AG04450 (cell line): Measurements from ENCODE around the gene ASB13. TPM values are rescaled to one million over a fixed set of nuclear protein-coding genes. Genes with fewer than 3 reads are reported as not detected.
A peak's percentile ranks its signal among the peaks of the same experiment; 100 is the strongest.

Source experiments
- CTCF ChIA-PET: fragments of 300-600, 350-600 bp; formaldehyde crosslinking; extraction: SDS; loops from one replicate; lab custom pipeline; 2022; ENCODE audit warnings: antibody characterized with exemption, inconsistent platforms; lab: Charles Lee
- POLR2A ChIA-PET: fragments of 350-600 bp; formaldehyde crosslinking; extraction: SDS; loops from one replicate; lab custom pipeline; 2021; ENCODE audit warnings: antibody characterized with exemption, inconsistent platforms; lab: Yijun Ruan, JAX
- DNase-seq: peaks from one replicate; pipeline ENCODE4 v3.0.0-alpha.2; 2011; ENCODE audit warnings: low read depth, low spot score
- H3K27ac ChIP-seq: one replicate; pipeline ENCODE4 v1.5.1; 2012; ENCODE audit warnings: low read depth, low read length, control low read depth
- H3K27me3 ChIP-seq: one replicate; pipeline ENCODE4 v1.6.0; 2012; ENCODE audit warnings: low read length; ENCODE audit not compliant: control insufficient read depth, insufficient read depth
- H3K4me3 ChIP-seq: 2 replicates; pipeline ENCODE4 v1.5.1; 2011; ENCODE audit warnings: mild to moderate bottlenecking, low read depth, low read length, control low read depth
- H3K9me3 ChIP-seq: 2 replicates; pipeline ENCODE4 v1.5.1; 2012; ENCODE audit warnings: low read length; ENCODE audit not compliant: control insufficient read depth, insufficient read depth
- CTCF ChIP-seq: IDR thresholded peaks from 2 replicates; pipeline ENCODE4 v1.5.1; 2011; ENCODE audit warnings: low read depth, low read length, control low read depth, inconsistent platforms
- polyA plus RNA-seq: library from polyadenylated mRNA; depleted of rRNA; stranded (reverse); fragments of >200 nt; gene quantifications from 2 replicates; pipeline ENCODE4 v1.2.3, GENCODE V29; 2011

Gene ASB13
- polyA plus RNA-seq, 1 experiment = 4.0 TPM

GRCh38 chr10:5598085-5598690 is 68.2 kb downstream of the ASB13 start:
- H3K27ac ChIP-seq = no peak overlapping the region
- POLR2A ChIA-PET = no interaction called here
- no peak for DNase-seq
- peaks cover 2% of the 10 kb centered on the region for H3K9me3 ChIP-seq
- no peak for TF ChIP-seq CTCF
- no peaks in the 10 kb centered on the region for H3K27me3 ChIP-seq
- CTCF ChIA-PET = no interaction called here
- H3K4me3 ChIP-seq = no peak overlapping the region

- no peak overlapping the region for H3K4me3 ChIP-seq
- H3K9me3 ChIP-seq = no peaks in the 10 kb centered on the region; the same call in 1 of the 2 replicates
- no peak for DNase-seq
- ChIA-PET POLR2A (interaction anchor here (1.2 kb wide), 1 partner anchor 150 kb away, joined by 3 read pairs; no protein-coding TSS in a partner anchor), CTCF (interaction anchor here (1.2 kb wide), 1 partner anchor 26 kb away, joined by 3 read pairs; no protein-coding TSS in a partner anchor)
- TF ChIP-seq CTCF = no peak
- peak overlapping the region; percentile 66 for H3K27ac ChIP-seq
- H3K27me3 ChIP-seq = no peaks in the 10 kb centered on the region
Observed at GRCh38 chr10:5596611-5597341, 69.6 kb downstream of the ASB13 start.

GRCh38 chr10:5595994-5596471 is 70.4 kb downstream of the ASB13 start:
- H3K27me3 ChIP-seq = no peaks in the 10 kb centered on the region
- no peaks in the 10 kb centered on the region; the same call in 1 of the 2 replicates for H3K9me3 ChIP-seq
- H3K4me3 ChIP-seq = no peak overlapping the region
- H3K27ac ChIP-seq = peak overlapping the region; percentile 66
- TF ChIP-seq CTCF = no peak
- ChIA-PET CTCF (no interaction called here), POLR2A (interaction anchor here (1.2 to 1.3 kb wide), 2 partner anchors 47 to 150 kb away, joined by 3 to 7 read pairs; no protein-coding TSS in a partner anchor)
- DNase-seq = peak; percentile 55

GRCh38 chr10:5595591-5595990 is 70.8 kb downstream of the ASB13 start:
- ChIA-PET CTCF (interaction anchor here (1.8 kb wide), 1 partner anchor 27 kb away, joined by 8 read pairs; no protein-coding TSS in a partner anchor), POLR2A (interaction anchor here (1.3 kb wide), 1 partner anchor 47 kb away, joined by 7 read pairs; no protein-coding TSS in a partner anchor)
- no peak overlapping the region for H3K4me3 ChIP-seq
- no peaks in the 10 kb centered on the region; the same call in 1 of the 2 replicates for H3K9me3 ChIP-seq
- H3K27me3 ChIP-seq = no peaks in the 10 kb centered on the region
- TF ChIP-seq CTCF = no peak
- no peak for DNase-seq
- H3K27ac ChIP-seq = peak overlapping the region; percentile 66
